Hepatocyte (in vitro differentiated cells): ENCODE results near the gene ZNF189. TPM values are rescaled to one million over a fixed set of nuclear protein-coding genes. Genes with fewer than 3 reads are reported as not detected.

ENCODE experiments used
- DNase-seq: peaks from one replicate; pipeline ENCODE4 v3.0.0-alpha.2; 2016; ENCODE audit warnings: low spot score
- H2AFZ ChIP-seq: fragments of 200-600 bp; sonication (generic); 2 replicates; pipeline ENCODE4 v1.6.0; 2016; ENCODE audit warnings: antibody characterized with exemption, mild to moderate bottlenecking
- H3K27ac ChIP-seq: fragments of 200-600 bp; sonication (generic); 2 replicates; pipeline ENCODE4 v1.5.1; 2016; ENCODE audit warnings: mild to moderate bottlenecking
- H3K27me3 ChIP-seq: fragments of 200-600 bp; sonication (generic); 2 replicates; pipeline ENCODE4 v1.6.1; 2016
- H3K36me3 ChIP-seq: fragments of 200-600 bp; sonication (generic); replicated peaks from 2 replicates; pipeline ENCODE4 v1.5.1; 2016; ENCODE audit warnings: low read depth; ENCODE audit not compliant: insufficient read depth
- H3K4me1 ChIP-seq: fragments of 200-600 bp; sonication (generic); 2 replicates; pipeline ENCODE4 v1.5.1; 2016; ENCODE audit warnings: mild to moderate bottlenecking, moderate library complexity; ENCODE audit not compliant: insufficient read depth
- H3K4me2 ChIP-seq: fragments of 200-600 bp; sonication (generic); 2 replicates; pipeline ENCODE4 v1.6.0; 2016
- H3K4me3 ChIP-seq: fragments of 200-600 bp; sonication (generic); 2 replicates; pipeline ENCODE4 v1.5.1; 2016; ENCODE audit warnings: mild to moderate bottlenecking
- H3K79me2 ChIP-seq: fragments of 200-600 bp; sonication (generic); 2 replicates; pipeline ENCODE4 v1.6.0; 2017; ENCODE audit warnings: mild to moderate bottlenecking
- H3K9me2 ChIP-seq: fragments of 200-600 bp; sonication (generic); replicated peaks from 2 replicates; pipeline ENCODE4 v1.6.0; 2017; ENCODE audit warnings: mild to moderate bottlenecking; ENCODE audit not compliant: insufficient read depth
- H3K9me3 ChIP-seq: fragments of 200-600 bp; sonication (generic); 2 replicates; pipeline ENCODE4 v1.5.1; 2016; ENCODE audit warnings: low read depth, mild to moderate bottlenecking
- H4K20me1 ChIP-seq: fragments of 200-600 bp; sonication (generic); 2 replicates; pipeline ENCODE4 v1.6.0; 2016; ENCODE audit warnings: mild to moderate bottlenecking; ENCODE audit not compliant: insufficient read depth, poor library complexity, severe bottlenecking
- EZH2 ChIP-seq: fragments of 200-600 bp; sonication (generic); IDR thresholded peaks from 2 replicates; pipeline ENCODE4 v1.6.1; 2016; ENCODE audit warnings: antibody characterized with exemption, mild to moderate bottlenecking, borderline replicate concordance
- EZH2phosphoT487 ChIP-seq: fragments of 200-600 bp; sonication (generic); IDR thresholded peaks from one replicate; pipeline ENCODE4 v1.6.1; 2018; ENCODE audit warnings: antibody characterized with exemption, mild to moderate bottlenecking, low read depth, moderate library complexity; ENCODE audit not compliant: unreplicated experiment, severe bottlenecking
- whole genome bisulfite sequencing: methylation state at CpG from one replicate; pipeline ENCODE4 v1.1.6; 2016; ENCODE audit warnings: low lambda C conversion rate; ENCODE audit errors: missing lambda C conversion rate; 5-methylcytosine and 5-hydroxymethylcytosine counted together
- polyA plus RNA-seq: library from polyadenylated mRNA; unstranded; fragments of >200 nt; fragmentation: Nextera tagmentation; extraction: Ambion mirVana; gene quantifications from 2 replicates; pipeline ENCODE4 v1.2.1, GENCODE V29; 2016
- total RNA-seq: library from RNA; depleted of rRNA; stranded (reverse); fragments of >200 nt; gene quantifications from 2 replicates; pipeline ENCODE4 v1.2.3, GENCODE V29; 2014
- TF ChIP-seq, protein P1 (sequence below): fragments of 200-600 bp; sonication (generic); IDR thresholded peaks from 2 replicates; pipeline ENCODE4 v1.5.1; 2016; ENCODE audit warnings: antibody characterized with exemption, mild to moderate bottlenecking; ENCODE audit not compliant: poor library complexity

ZNF189 gene
- total and polyA plus RNA-seq, 2 experiments from 2014 or later: 13.6 to 60.3 TPM

DNA sequence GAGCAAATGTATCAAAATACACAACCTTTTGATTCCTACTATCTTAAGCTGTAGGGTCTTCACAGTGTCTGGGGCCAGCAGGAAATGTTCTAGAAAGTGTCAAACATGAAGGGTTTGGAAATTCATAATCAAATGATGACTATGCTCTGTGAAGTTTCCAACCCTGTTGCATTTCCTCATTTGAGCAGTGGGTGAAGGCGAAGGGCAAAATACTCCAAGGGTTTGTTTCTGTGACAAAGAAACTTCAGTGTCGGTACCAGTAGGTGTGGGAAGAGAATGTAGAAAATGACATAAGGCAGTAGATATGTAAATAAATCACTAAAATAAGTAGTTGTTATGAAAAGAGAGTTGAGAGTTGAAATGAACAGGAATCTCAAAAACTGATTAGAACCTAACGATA is 36.3 kb downstream of the ZNF189 start:
- H3K4me3 ChIP-seq: no peak overlapping the region
- DNase-seq: no peak
- peak overlapping the region; percentile 14 for H3K4me2 ChIP-seq
- H3K27ac ChIP-seq: peak overlapping the region; percentile 65
- H4K20me1 ChIP-seq: no peaks in the 10 kb centered on the region
- TF ChIP-seq EZH2 (no peak), EZH2phosphoT487 (no peak)
- TF ChIP-seq, protein P1, sequence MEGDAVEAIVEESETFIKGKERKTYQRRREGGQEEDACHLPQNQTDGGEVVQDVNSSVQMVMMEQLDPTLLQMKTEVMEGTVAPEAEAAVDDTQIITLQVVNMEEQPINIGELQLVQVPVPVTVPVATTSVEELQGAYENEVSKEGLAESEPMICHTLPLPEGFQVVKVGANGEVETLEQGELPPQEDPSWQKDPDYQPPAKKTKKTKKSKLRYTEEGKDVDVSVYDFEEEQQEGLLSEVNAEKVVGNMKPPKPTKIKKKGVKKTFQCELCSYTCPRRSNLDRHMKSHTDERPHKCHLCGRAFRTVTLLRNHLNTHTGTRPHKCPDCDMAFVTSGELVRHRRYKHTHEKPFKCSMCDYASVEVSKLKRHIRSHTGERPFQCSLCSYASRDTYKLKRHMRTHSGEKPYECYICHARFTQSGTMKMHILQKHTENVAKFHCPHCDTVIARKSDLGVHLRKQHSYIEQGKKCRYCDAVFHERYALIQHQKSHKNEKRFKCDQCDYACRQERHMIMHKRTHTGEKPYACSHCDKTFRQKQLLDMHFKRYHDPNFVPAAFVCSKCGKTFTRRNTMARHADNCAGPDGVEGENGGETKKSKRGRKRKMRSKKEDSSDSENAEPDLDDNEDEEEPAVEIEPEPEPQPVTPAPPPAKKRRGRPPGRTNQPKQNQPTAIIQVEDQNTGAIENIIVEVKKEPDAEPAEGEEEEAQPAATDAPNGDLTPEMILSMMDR: no peak
- H2AFZ ChIP-seq: no peak overlapping the region
- no peaks in the 10 kb centered on the region for H3K9me2 ChIP-seq
- no peaks in the 10 kb centered on the region for H3K9me3 ChIP-seq
- no peaks in the 10 kb centered on the region for H3K79me2 ChIP-seq
- no peaks in the 10 kb centered on the region for H3K4me1 ChIP-seq
- H3K36me3 ChIP-seq: no peaks in the 10 kb centered on the region
- no peaks in the 10 kb centered on the region for H3K27me3 ChIP-seq
- WGBS: 86% methylated on average over 3 of the region's 3 CpGs

DNA sequence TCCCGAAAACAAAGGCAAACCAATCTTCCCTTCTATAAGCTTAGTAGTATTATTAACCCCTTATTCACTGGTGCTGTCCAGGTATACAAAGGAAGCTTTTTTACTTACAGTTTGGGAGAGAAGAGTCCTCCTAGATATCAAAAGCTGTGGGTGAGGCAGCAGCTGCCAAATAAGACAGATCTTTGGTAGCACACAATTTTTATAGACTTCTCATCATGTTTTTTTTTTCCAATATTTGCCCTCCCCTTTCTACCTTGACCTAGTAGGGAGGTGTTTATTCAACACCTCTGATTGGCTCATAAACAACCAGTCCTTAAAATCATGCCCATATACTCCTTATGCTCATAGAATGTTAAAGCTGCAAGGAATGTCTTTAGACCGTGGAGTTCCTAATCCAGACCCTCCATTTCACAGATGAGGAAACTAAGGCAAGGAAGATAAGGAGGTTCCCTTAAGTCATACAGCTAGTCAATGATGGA is 37.0 kb downstream of the ZNF189 start, which contains the start of gene ALDOB:
ALDOB (minus strand) TSS at position 174 of the 479 bp plus-strand sequence. CDS start 4,887 bp downstream, outside the sequence.
- no peaks in the 10 kb centered on the region for H4K20me1 ChIP-seq
- H3K4me2 ChIP-seq: peak within 1 kb of the TSS; percentile 14
- H3K4me3 ChIP-seq: no peak within 1 kb of the TSS
- H3K9me2 ChIP-seq: no peaks in the 10 kb centered on the region
- H3K79me2 ChIP-seq: no peaks in the 10 kb centered on the region
- 71% methylated on average over 2 of the region's 2 CpGs for WGBS
- no peak within 1 kb of the TSS for H2AFZ ChIP-seq
- TF ChIP-seq EZH2phosphoT487 (no peak), EZH2 (no peak)
- TF ChIP-seq, protein P1: no peak
- H3K9me3 ChIP-seq: no peaks in the 10 kb centered on the region
- H3K4me1 ChIP-seq: no peaks in the 10 kb centered on the region
- no peaks in the 10 kb centered on the region for H3K36me3 ChIP-seq
- DNase-seq: no peak
- H3K27me3 ChIP-seq: no peaks in the 10 kb centered on the region
- H3K27ac ChIP-seq: peak within 1 kb of the TSS; percentile 87

DNA sequence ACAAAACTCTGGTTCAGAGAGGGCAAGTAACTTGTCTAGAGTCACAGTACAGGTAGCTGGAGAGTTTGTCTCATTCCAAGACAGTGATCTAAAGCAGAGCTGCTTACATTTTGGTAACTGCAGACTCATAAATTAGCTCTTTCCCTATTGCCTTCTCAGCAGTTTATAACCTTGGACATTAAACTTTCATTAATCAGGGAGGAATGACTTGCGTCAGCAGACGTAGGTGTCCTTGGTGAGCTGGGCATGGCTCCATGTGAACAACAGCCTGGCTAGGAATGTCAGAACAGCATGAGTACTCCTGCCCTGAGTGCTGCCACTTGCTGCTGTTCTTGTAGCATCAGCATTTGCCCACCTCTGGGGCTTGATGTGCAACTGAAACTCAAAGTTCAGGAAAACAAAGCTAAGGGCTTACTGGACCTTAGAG is 39.2 kb downstream of the ZNF189 start:
- H3K79me2 ChIP-seq: no peaks in the 10 kb centered on the region
- H3K9me2 ChIP-seq: no peaks in the 10 kb centered on the region
- H3K27ac ChIP-seq: peak overlapping the region; percentile 87
- TF ChIP-seq EZH2 (no peak), EZH2phosphoT487 (no peak)
- TF ChIP-seq, protein P1: no peak
- no peak overlapping the region for H3K4me3 ChIP-seq
- H3K27me3 ChIP-seq: no peaks in the 10 kb centered on the region
- H3K36me3 ChIP-seq: no peaks in the 10 kb centered on the region
- no peaks in the 10 kb centered on the region for H3K9me3 ChIP-seq
- DNase-seq: peak; percentile 60
- H3K4me1 ChIP-seq: peaks cover 6% of the 10 kb centered on the region
- H3K4me2 ChIP-seq: no peak overlapping the region
- 64% methylated on average over 2 of the region's 2 CpGs for WGBS
- no peaks in the 10 kb centered on the region for H4K20me1 ChIP-seq
- no peak overlapping the region for H2AFZ ChIP-seq

DNA sequence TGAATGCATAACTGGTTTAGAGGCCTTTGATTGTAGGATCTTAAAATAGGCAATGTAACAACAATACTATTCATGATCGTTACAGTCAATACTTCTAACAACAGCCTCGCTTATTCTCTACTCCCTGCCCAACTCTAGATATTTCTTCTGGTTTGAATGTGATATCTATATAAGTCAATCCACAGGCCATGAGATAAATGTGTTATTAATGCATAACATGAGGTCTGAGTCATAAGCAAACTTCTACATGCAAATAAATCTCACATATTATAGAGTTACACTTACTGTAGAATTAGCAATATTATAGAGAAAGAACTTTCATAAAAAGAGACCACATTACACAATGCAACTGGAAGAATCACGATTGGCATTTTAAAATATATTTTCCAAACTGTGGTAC is 39.9 kb downstream of the ZNF189 start:
- H3K79me2 ChIP-seq: no peaks in the 10 kb centered on the region
- no peaks in the 10 kb centered on the region for H3K27me3 ChIP-seq
- H3K4me3 ChIP-seq: no peak overlapping the region
- TF ChIP-seq, protein P1: no peak
- TF ChIP-seq EZH2phosphoT487: no peak
- TF ChIP-seq EZH2: no peak
- peaks cover 6% of the 10 kb centered on the region for H3K4me1 ChIP-seq
- peak overlapping the region; percentile 87 for H3K27ac ChIP-seq
- no peak overlapping the region for H2AFZ ChIP-seq
- DNase-seq: no peak
- H3K9me3 ChIP-seq: no peaks in the 10 kb centered on the region
- H3K36me3 ChIP-seq: no peaks in the 10 kb centered on the region
- H3K4me2 ChIP-seq: no peak overlapping the region
- WGBS: 92% methylated on average over 3 of the region's 3 CpGs
- no peaks in the 10 kb centered on the region for H3K9me2 ChIP-seq
- no peaks in the 10 kb centered on the region for H4K20me1 ChIP-seq
